Neural progenitor cell (in vitro differentiated cells): ENCODE results near the gene BACE2. TPM values are rescaled to one million over a fixed set of nuclear protein-coding genes. Genes with fewer than 3 reads are reported as not detected.

Source experiments
- DNase-seq: peaks from one replicate; pipeline ENCODE4 v3.0.0-alpha.2; 2016; ENCODE audit warnings: low spot score
- H2AFZ ChIP-seq: fragments of 200-600 bp; sonication (generic); replicated peaks from 2 replicates; pipeline ENCODE4 v1.6.1; 2016; ENCODE audit warnings: antibody characterized with exemption
- H3F3A ChIP-seq: fragments of 200-600 bp; sonication (generic); 2 replicates; pipeline ENCODE4 v1.6.1; 2016; ENCODE audit warnings: antibody characterized with exemption, low read depth
- H3K27ac ChIP-seq: fragments of 200-600 bp; sonication (generic); 2 replicates; pipeline ENCODE4 v1.5.1; 2016; ENCODE audit warnings: mild to moderate bottlenecking
- H3K27me3 ChIP-seq: fragments of 200-600 bp; sonication (generic); 2 replicates; pipeline ENCODE4 v1.6.1; 2016; ENCODE audit warnings: mild to moderate bottlenecking, moderate library complexity
- H3K36me3 ChIP-seq: fragments of 200-600 bp; sonication (generic); 2 replicates; pipeline ENCODE4 v1.5.1; 2016
- H3K4me1 ChIP-seq: fragments of 200-600 bp; sonication (generic); 2 replicates; pipeline ENCODE4 v1.6.1; 2016; ENCODE audit warnings: mixed run types
- H3K4me2 ChIP-seq: fragments of 200-600 bp; sonication (generic); 2 replicates; pipeline ENCODE4 v1.6.1; 2016
- H3K4me3 ChIP-seq: fragments of 200-600 bp; sonication (generic); 2 replicates; pipeline ENCODE4 v1.5.1; 2016
- H3K79me2 ChIP-seq: fragments of 200-600 bp; sonication (generic); 2 replicates; pipeline ENCODE4 v1.6.1; 2016; ENCODE audit warnings: low read depth
- H3K9ac ChIP-seq: fragments of 200-600 bp; sonication (generic); 2 replicates; pipeline ENCODE4 v1.6.1; 2016
- H3K9me3 ChIP-seq: fragments of 200-600 bp; sonication (generic); 2 replicates; pipeline ENCODE4 v1.5.1; 2016; ENCODE audit warnings: low read depth
- H4K20me1 ChIP-seq: fragments of 200-600 bp; sonication (generic); 2 replicates; pipeline ENCODE4 v1.6.1; 2016; ENCODE audit warnings: low read depth
- H3K27ac Mint-ChIP-seq: 3 replicates; pipeline ENCODE4 v1.8.0; 2021; ENCODE audit warnings: mixed read lengths
- H3K27me3 Mint-ChIP-seq: 2 replicates; pipeline ENCODE4 v1.8.0; 2022; ENCODE audit warnings: low read depth, mild to moderate bottlenecking, inconsistent platforms, moderate library complexity, mixed read lengths; ENCODE audit not compliant: insufficient read depth
- H3K36me3 Mint-ChIP-seq: 3 replicates; pipeline ENCODE4 v1.8.0; 2021; ENCODE audit warnings: mixed read lengths
- H3K4me1 Mint-ChIP-seq: 3 replicates; pipeline ENCODE4 v1.8.0; 2021; ENCODE audit warnings: mixed read lengths
- H3K4me3 Mint-ChIP-seq: 3 replicates; pipeline ENCODE4 v1.8.0; 2021; ENCODE audit warnings: mild to moderate bottlenecking, moderate library complexity, mixed read lengths
- H3K9me3 Mint-ChIP-seq: 3 replicates; pipeline ENCODE4 v1.8.0; 2020; ENCODE audit warnings: mixed read lengths
- EZH2 ChIP-seq: fragments of 200-600 bp; sonication (generic); IDR thresholded peaks from 2 replicates; pipeline ENCODE4 v1.6.1; 2017; ENCODE audit warnings: antibody characterized with exemption, mild to moderate bottlenecking, moderate library complexity
- EZH2phosphoT487 ChIP-seq: fragments of 200-600 bp; sonication (generic); IDR thresholded peaks from 2 replicates; pipeline ENCODE4 v1.6.1; 2017; ENCODE audit warnings: antibody characterized with exemption
- total RNA-seq: library from RNA; depleted of rRNA; stranded (reverse); fragments of >200 nt; gene quantifications from 2 replicates; pipeline ENCODE4 v1.2.3, GENCODE V29; 2015; ENCODE audit warnings: low replicate concordance
- TF ChIP-seq, protein P1 (sequence below): fragments of 200-600 bp; sonication (generic); IDR thresholded peaks from 2 replicates; pipeline ENCODE4 v1.5.1; 2017; ENCODE audit warnings: antibody characterized with exemption, mild to moderate bottlenecking

The BACE2 gene
- total RNA-seq, 1 donor from 2014 or later = 0.15 TPM

DNA sequence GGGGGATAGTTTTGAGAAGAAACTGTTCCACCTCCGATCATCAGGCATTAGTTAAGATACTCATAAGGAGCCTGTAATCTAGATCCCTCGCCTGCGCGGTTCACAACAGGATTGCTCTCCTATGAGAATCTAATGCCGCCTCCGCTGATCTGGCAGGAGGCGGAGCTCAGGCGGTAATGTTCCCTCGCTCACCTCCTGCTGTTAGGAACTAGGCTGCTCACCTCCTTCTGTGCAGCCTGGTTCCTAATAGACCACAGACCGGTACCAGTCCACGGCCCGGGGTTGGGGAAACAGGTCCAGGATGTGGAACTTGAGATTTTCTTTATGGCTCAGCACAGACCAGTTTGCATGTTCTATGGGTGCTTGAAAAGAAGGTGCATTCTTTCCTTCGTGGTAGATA, 121.5 kb downstream of the BACE2 start:
- Histone ChIP-seq H3K36me3 (no peaks in the 10 kb centered on the region), H3K9ac (no peak overlapping the region), H3K27ac (no peak overlapping the region), H3K27me3 (no peaks in the 10 kb centered on the region), H3K79me2 (no peaks in the 10 kb centered on the region), H3K4me3 (no peak overlapping the region), H3K9me3 (peaks cover 3% of the 10 kb centered on the region), H3K4me1 (no peaks in the 10 kb centered on the region), H3F3A (no peaks in the 10 kb centered on the region), H3K4me2 (no peak overlapping the region), H4K20me1 (no peaks in the 10 kb centered on the region), H2AFZ (no peak overlapping the region)
- TF ChIP-seq EZH2 (no peak), EZH2phosphoT487 (no peak)
- TF ChIP-seq, protein P1, sequence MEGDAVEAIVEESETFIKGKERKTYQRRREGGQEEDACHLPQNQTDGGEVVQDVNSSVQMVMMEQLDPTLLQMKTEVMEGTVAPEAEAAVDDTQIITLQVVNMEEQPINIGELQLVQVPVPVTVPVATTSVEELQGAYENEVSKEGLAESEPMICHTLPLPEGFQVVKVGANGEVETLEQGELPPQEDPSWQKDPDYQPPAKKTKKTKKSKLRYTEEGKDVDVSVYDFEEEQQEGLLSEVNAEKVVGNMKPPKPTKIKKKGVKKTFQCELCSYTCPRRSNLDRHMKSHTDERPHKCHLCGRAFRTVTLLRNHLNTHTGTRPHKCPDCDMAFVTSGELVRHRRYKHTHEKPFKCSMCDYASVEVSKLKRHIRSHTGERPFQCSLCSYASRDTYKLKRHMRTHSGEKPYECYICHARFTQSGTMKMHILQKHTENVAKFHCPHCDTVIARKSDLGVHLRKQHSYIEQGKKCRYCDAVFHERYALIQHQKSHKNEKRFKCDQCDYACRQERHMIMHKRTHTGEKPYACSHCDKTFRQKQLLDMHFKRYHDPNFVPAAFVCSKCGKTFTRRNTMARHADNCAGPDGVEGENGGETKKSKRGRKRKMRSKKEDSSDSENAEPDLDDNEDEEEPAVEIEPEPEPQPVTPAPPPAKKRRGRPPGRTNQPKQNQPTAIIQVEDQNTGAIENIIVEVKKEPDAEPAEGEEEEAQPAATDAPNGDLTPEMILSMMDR = no peak
- Mint-ChIP-seq H3K9me3 (peaks cover 8% of the 10 kb centered on the region), H3K27me3 (no peaks in the 10 kb centered on the region), H3K36me3 (no peaks in the 10 kb centered on the region), H3K4me1 (no peaks in the 10 kb centered on the region), H3K4me3 (no peak overlapping the region), H3K27ac (no peak overlapping the region)
- peak; percentile 59 for DNase-seq

DNA sequence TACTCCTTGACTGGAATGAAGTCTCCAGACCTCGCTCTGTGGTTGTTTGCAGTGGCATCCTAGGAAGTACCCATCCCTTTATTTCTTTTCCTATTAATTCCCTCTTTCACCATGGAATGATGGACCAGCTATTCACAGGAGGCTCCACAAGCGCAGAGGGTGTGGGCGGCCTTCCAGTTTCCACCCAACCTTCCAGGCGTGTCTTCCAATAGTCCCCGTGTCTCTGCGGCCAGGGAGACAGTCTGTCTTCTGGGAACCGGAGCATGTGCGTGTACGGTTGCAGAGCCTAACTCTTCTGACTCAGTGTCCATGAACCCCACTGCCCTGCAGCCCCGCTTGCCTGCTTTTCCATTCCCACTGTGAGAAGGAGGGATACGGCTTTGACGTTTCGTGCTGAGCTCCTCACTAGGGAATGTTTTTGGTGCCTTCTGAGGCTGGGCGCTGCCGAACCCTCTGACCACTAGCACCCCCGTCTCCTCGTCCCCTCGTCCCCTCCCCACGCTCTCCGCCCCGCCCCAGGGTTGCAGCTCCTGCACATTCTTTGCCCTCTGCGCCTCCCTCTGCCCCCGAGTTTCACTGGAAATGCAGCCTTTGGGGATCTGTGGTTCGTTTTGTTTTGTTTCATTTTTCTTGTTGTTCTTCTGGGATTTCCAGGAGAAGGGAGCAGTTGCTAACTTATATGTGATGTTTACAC, 122.3 kb downstream of the BACE2 start:
- Histone ChIP-seq H3K9me3 (peaks cover 3% of the 10 kb centered on the region), H3K4me1 (no peaks in the 10 kb centered on the region), H3K9ac (no peak overlapping the region), H4K20me1 (no peaks in the 10 kb centered on the region), H3K27ac (no peak overlapping the region), H3K27me3 (no peaks in the 10 kb centered on the region), H3K4me2 (no peak overlapping the region), H3F3A (no peaks in the 10 kb centered on the region), H2AFZ (no peak overlapping the region), H3K4me3 (no peak overlapping the region), H3K79me2 (no peaks in the 10 kb centered on the region), H3K36me3 (no peaks in the 10 kb centered on the region)
- H3K27me3 Mint-ChIP-seq = no peaks in the 10 kb centered on the region
- H3K27ac Mint-ChIP-seq = no peak overlapping the region
- no peaks in the 10 kb centered on the region for H3K4me1 Mint-ChIP-seq
- H3K9me3 Mint-ChIP-seq = peaks cover 8% of the 10 kb centered on the region
- TF ChIP-seq, protein P1 = no peak
- TF ChIP-seq EZH2 (no peak), EZH2phosphoT487 (no peak)
- no peak overlapping the region for H3K4me3 Mint-ChIP-seq
- no peaks in the 10 kb centered on the region for H3K36me3 Mint-ChIP-seq
- no peak for DNase-seq

- no peak for DNase-seq
- H3K9me3 Mint-ChIP-seq = peaks cover 11% of the 10 kb centered on the region
- Histone ChIP-seq H3K36me3 (no peaks in the 10 kb centered on the region), H3K79me2 (no peaks in the 10 kb centered on the region), H3K27me3 (no peaks in the 10 kb centered on the region), H3K4me2 (no peak overlapping the region), H3K4me1 (no peaks in the 10 kb centered on the region), H3K9ac (no peak overlapping the region), H3F3A (no peaks in the 10 kb centered on the region), H4K20me1 (no peaks in the 10 kb centered on the region), H2AFZ (no peak overlapping the region), H3K4me3 (no peak overlapping the region), H3K9me3 (peaks cover 7% of the 10 kb centered on the region), H3K27ac (no peak overlapping the region)
- peaks cover 4% of the 10 kb centered on the region for H3K27me3 Mint-ChIP-seq
- H3K4me1 Mint-ChIP-seq = no peaks in the 10 kb centered on the region
- no peak overlapping the region for H3K4me3 Mint-ChIP-seq
- H3K36me3 Mint-ChIP-seq = no peaks in the 10 kb centered on the region
- TF ChIP-seq EZH2 (no peak), EZH2phosphoT487 (no peak)
- TF ChIP-seq, protein P1 = no peak
- no peak overlapping the region for H3K27ac Mint-ChIP-seq
Measured at GRCh38 chr21:41294548-41295231, 126.7 kb downstream of the BACE2 start.
